ENCODE data around the gene RAB20. TPM values are rescaled to one million over a fixed set of nuclear protein-coding genes. Genes with fewer than 3 reads are reported as not detected.

RAB20 gene
- total and polyA plus RNA-seq, 2 experiments from 2014 or later: 14.0 to 22.4 TPM

DNA sequence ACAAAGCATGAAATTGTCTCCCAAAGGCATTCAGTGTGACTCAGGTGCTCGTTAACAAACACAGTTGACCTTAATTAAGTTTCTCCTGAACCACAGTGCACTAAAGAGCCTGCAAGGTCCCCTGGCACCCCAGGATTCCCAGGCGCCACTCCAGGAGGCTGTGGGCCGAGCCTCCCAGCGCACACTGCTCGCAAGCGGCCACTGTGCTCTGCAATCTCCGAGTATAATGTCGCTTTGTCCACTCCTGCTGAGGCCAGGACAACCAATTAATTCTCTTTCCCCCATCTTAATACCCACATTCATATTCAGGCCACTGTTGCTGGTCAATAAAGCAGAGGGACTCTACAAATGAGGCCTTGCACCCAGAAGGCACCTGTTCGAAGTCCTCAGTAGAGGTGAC lies 8.8 kb downstream of the RAB20 start:
- H3K27me3 ChIP-seq: no peaks in the 10 kb centered on the region
- no peak for DNase-seq (ENCODE audit: low read depth in 1 of 2, low spot score in 1 of 2)
- TF ChIP-seq, protein P1, sequence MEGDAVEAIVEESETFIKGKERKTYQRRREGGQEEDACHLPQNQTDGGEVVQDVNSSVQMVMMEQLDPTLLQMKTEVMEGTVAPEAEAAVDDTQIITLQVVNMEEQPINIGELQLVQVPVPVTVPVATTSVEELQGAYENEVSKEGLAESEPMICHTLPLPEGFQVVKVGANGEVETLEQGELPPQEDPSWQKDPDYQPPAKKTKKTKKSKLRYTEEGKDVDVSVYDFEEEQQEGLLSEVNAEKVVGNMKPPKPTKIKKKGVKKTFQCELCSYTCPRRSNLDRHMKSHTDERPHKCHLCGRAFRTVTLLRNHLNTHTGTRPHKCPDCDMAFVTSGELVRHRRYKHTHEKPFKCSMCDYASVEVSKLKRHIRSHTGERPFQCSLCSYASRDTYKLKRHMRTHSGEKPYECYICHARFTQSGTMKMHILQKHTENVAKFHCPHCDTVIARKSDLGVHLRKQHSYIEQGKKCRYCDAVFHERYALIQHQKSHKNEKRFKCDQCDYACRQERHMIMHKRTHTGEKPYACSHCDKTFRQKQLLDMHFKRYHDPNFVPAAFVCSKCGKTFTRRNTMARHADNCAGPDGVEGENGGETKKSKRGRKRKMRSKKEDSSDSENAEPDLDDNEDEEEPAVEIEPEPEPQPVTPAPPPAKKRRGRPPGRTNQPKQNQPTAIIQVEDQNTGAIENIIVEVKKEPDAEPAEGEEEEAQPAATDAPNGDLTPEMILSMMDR (IDR thresholded peaks at IDR 0.05; ENCODE audit: low read depth, low read length): no peak
- no peak overlapping the region for H3K27ac ChIP-seq
- no peaks in the 10 kb centered on the region for H3K36me3 ChIP-seq
- peaks cover 21% of the 10 kb centered on the region for H3K4me1 ChIP-seq (ENCODE audit: low read depth)
- no peak overlapping the region for H3K4me3 ChIP-seq
- no peaks in the 10 kb centered on the region for H3K9me3 ChIP-seq (ENCODE audit: low read depth)

DNA sequence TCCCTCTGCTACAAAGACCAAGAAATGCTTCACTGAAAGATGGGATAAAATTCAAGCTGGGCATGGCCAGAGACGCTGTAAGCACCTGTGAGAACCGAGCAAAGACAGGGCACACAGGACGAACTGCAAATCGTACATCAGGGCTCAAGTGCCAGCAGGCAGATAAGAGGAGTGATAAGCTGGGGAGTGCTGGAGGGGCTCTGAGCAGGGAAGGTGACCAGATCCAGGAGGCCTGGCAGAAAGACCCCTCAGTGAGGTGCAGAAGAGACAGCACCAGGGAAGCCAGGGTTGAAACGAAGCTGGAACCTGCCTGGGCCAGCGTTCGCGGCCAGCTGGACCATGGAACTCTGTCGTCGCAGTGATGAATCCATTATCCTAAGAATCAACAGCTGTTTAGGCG lies 10.2 kb downstream of the RAB20 start:
- no peak overlapping the region for H3K4me3 ChIP-seq

DNA sequence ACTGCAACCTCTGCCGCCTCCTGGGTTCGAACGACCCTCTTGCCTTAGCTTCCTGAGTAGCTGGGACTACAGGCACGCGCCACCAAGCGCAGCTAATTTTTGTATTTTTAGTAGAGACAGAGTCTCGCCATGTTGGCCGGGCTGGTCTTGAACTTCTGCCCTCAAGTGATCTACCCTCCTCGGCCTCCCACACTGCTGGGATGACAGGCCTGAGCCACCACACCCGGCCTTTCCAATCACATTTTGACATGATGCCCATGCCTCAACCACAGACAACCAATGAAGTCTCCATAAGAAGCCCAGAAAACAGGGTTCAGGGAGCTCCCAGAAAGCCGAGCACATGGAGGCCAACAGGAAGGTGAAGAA lies 11.7 kb downstream of the RAB20 start:
- Histone ChIP-seq H3K4me3 (no peak overlapping the region), H3K9me3 (ENCODE audit: low read depth) (no peaks in the 10 kb centered on the region), H3K36me3 (no peaks in the 10 kb centered on the region), H3K4me1 (ENCODE audit: low read depth) (peaks cover 21% of the 10 kb centered on the region), H3K27me3 (no peaks in the 10 kb centered on the region), H3K27ac (peak overlapping the region; percentile 47)
- TF ChIP-seq, protein P1 (IDR thresholded peaks at IDR 0.05; ENCODE audit: low read depth, low read length): no peak
- DNase-seq (ENCODE audit: low read depth in 1 of 2, low spot score in 1 of 2): no peak

More for the DNA sequence above, 10.2 kb downstream of the RAB20 start:
- peak in 1 of 2 donors; percentile 10 for DNase-seq (ENCODE audit: low read depth in 1 of 2, low spot score in 1 of 2)
- TF ChIP-seq, protein P1 (IDR thresholded peaks at IDR 0.05; ENCODE audit: low read depth, low read length): no peak
- H3K9me3 ChIP-seq (ENCODE audit: low read depth): no peaks in the 10 kb centered on the region
- no peaks in the 10 kb centered on the region for H3K36me3 ChIP-seq
- peak overlapping the region; percentile 71 for H3K27ac ChIP-seq
- no peaks in the 10 kb centered on the region for H3K27me3 ChIP-seq
- peaks cover 21% of the 10 kb centered on the region for H3K4me1 ChIP-seq (ENCODE audit: low read depth)

DNA sequence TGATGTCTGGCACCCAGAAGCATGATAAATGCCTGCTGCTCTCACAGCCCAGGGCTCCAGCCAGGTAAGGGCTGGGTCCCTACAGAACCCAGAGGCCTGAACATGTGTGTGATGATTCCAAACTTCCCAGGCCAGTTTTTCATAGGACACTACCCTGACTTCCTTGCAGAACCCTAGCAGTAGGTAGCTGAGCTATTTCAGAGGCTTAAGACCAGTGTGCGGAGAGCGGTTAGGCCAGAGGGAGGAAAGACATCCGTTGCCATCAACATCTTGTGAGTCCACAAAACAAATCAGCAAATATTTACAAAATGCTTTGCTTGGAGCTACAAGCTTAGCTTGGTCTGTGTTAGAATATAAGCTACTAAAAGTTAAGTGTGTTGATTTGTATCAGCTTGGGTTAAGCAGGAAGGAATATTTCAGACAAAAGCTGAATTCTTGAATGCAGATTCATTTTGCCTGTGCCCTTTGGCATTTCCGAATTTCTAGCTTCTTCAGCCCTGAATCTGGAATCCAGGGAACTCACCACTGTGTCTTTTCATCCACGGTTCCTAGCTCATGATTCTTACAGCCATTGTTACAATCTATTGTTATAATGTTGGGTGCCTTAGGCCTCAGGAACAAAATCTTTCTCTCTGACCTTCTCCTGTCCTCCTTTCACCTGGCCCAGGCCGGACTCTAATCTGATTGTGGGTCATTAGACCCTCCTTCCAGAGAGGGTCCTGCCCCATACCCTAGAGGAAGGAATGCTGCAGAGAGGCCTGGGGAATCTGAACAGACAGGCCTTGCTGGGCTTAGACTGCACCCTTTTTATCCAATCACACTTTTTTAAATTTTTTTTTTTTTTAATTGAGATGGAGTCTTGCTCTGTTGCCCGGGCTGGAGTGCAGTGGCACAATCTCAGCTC lies 12.4 kb downstream of the RAB20 start:
- TF ChIP-seq, protein P1 (IDR thresholded peaks at IDR 0.05; ENCODE audit: low read depth, low read length): no peak
- Histone ChIP-seq H3K27me3 (no peaks in the 10 kb centered on the region), H3K4me1 (ENCODE audit: low read depth) (peaks cover 21% of the 10 kb centered on the region), H3K36me3 (no peaks in the 10 kb centered on the region), H3K9me3 (ENCODE audit: low read depth) (no peaks in the 10 kb centered on the region), H3K4me3 (no peak overlapping the region), H3K27ac (peak overlapping the region; percentile 47)
- DNase-seq (ENCODE audit: low read depth in 1 of 2, low spot score in 1 of 2): no peak

DNA sequence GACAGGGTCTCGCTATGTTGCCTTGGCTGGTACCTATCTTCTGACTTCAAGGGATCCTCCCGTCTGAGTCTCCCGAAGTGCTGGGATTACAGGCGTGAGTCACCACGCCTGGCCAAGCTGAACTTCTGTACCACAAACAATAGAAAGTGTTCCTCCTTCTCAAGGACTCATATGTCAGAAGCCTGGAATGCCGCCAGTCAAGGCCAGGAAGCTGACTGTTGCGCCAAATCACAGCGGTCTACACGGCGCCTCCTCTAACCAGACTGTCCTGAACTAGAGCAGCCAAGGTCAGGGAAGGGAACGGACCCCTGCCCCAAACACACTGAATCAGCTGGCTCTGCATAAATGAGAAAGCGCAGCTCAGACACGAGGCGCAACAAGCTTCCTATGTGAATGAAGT lies 14.6 kb downstream of the RAB20 start:
- no peaks in the 10 kb centered on the region for H3K36me3 ChIP-seq
- H3K4me3 ChIP-seq: no peak overlapping the region
- TF ChIP-seq, protein P1 (IDR thresholded peaks at IDR 0.05; ENCODE audit: low read depth, low read length): no peak
- H3K9me3 ChIP-seq (ENCODE audit: low read depth): no peaks in the 10 kb centered on the region
- peaks cover 20% of the 10 kb centered on the region for H3K4me1 ChIP-seq (ENCODE audit: low read depth)
- H3K27ac ChIP-seq: no peak overlapping the region
- DNase-seq (ENCODE audit: low read depth in 1 of 2, low spot score in 1 of 2): peak in 1 of 2 donors; percentile 97
- no peaks in the 10 kb centered on the region for H3K27me3 ChIP-seq

All from cardiac muscle cell (in vitro differentiated cells and primary cell).